GM12878 (cell line): ENCODE results near the gene XPNPEP3. TPM values are rescaled to one million over a fixed set of nuclear protein-coding genes. Genes with fewer than 3 reads are reported as not detected.

Source experiments
- ATF2 ChIP-seq: IDR thresholded peaks from 2 replicates; pipeline ENCODE4 v1.6.1; 2012; ENCODE audit warnings: low read length, inconsistent platforms
- CUX1 ChIP-seq: IDR thresholded peaks from 2 replicates; pipeline ENCODE4 v1.6.1; 2012; ENCODE audit warnings: improper control_type of control experiment, low read depth, low read length; ENCODE audit not compliant: insufficient replicate concordance
- GABPA ChIP-seq: IDR thresholded peaks from 2 replicates; pipeline ENCODE4 v1.6.1; 2014; ENCODE audit warnings: antibody characterized with exemption, low read depth, mild to moderate bottlenecking, inconsistent platforms
- MAX ChIP-seq: IDR thresholded peaks from 2 replicates; pipeline ENCODE4 v1.6.1; 2012; ENCODE audit warnings: low read depth, low read length, improper control_type of control experiment
- POLR2A ChIP-seq: IDR thresholded peaks from 2 replicates; pipeline ENCODE4 v1.6.1; 2011; ENCODE audit warnings: low read depth, mild to moderate bottlenecking, low read length
- polyA plus RNA-seq, 11 experiments: library from polyadenylated mRNA; depleted of rRNA in 4 of 11; unstranded in 6 of 11; stranded (reverse) in 5 of 11; fragments of >200 nt; fragmentation: Nextera tagmentation in 4 of 11; fragmentation: Illumina TruSeq in 1 of 11; extraction: Ambion mirVana in 4 of 11; extraction: Trizol in 1 of 11; gene quantifications; 1 replicate in 1 of 11; 2 replicates in 10 of 11; pipeline versions ENCODE4 v1.2.1 to v1.2.3, GENCODE V29; 2011 to 2016; ENCODE audit warnings: inconsistent platforms in 2 of 11, missing spikeins in 2 of 11, low read depth in 1 of 11
- total RNA-seq, 4 experiments: library from RNA; depleted of rRNA in 3 of 4; stranded (reverse); fragments of >200 nt in 3 of 4; fragmentation: Illumina TruSeq in 1 of 4; extraction: Trizol in 1 of 4; gene quantifications; 2 replicates each; pipeline versions ENCODE4 v1.2.1 to v1.2.3, GENCODE V29; 2013 to 2021

XPNPEP3 gene
- total and polyA plus RNA-seq, 10 of the 15 experiments (the other 5 are each of a cell fraction or from before 2014, with no cell fraction given), result 6.7 to 19.9 (median 11.7) TPM

- TF ChIP-seq CUX1, result no peak
- no peak for TF ChIP-seq POLR2A
- no peak for TF ChIP-seq ATF2
- no peak for TF ChIP-seq GABPA
- TF ChIP-seq MAX, result no peak
These were observed 3.6 kb upstream of the XPNPEP3 start (continued) for GRCh38 chr22:40853333-40853732.
